ENCODE results near the gene CUEDC1.

The CUEDC1 gene

GRCh38 chr17:57892820-57893595 lies 62.2 kb downstream of the CUEDC1 start:
- no peak for DNase-seq

DNA sequence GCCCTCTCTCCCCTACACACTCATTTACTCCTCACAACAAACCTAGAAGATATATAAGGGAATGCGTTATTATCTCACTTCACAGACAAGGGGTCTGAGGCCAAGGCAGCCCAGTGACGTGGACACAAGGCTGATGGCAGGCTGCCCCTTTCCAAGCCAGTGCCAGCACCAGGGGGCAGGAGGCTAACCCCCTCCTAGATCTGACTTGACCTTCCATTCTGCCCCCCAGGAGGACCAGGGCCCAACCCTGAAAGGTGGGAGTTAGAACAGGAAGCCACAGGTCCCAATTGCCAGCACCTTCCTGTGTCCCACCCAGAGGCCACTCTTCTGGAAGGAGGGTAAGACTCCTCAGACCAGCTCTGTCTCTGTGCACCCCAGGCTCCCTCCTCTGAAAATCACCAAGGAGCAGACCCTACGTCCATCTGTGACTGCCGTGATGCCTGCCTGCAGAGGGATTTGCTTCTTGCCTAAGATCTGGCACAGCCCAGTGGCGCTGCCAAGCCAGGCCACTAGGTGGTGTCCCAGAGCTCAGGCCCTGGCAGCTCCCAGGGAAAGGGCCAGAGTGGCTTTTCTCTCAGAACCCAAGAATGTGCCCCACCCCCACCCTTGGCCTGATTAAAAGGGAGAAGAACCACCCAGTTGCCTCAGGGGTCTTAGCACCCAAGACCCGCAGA lies 62.9 kb downstream of the CUEDC1 start:
- no peak for DNase-seq

GRCh38 chr17:57890857-57891232 lies 64.4 kb downstream of the CUEDC1 start:
- no peak for DNase-seq

DNA sequence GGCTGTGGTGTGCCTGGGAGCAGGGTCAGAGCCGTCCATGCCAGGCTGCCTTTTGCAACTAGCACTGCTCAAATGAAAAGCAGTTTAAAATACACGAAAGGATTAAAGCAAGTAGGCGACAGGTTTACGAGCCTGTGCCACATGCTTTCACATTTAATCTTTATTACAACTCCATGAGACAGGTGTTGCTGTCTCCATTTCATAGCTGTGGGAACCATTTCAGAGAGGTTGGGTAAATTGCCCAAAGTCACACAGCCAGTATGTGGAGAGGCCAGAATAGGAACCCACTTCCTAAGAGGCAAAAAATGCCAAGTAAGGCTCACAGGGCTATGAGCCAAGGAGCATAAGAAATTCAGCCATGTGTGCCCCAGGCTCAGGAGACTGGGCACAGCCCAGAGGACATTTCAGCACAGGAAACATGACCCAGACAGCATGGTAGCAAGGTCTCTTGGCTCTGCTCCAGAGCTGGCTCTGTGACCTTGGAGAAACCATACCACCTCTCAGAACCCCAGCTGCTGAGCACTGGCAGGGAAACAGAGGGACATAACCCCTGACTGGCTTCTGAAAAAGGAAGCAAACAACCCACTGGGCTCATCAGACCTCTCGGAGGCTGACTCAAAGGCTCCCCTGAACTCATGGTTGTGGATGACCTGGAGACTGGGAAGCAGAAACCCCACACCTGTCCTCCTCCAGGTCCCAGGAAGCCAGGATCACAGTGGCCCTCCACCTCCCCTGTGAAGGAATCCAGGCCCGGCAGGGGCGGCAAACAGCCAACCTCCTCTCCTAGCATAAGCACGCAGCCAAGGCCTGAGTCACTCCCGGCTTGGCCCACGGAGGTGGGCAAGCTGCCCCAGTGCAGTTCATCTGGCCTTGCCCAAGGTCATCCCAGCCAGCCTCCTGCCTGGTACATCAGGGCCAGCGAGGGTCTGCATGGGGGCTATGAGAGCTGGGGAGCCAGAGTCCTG lies 65.0 kb downstream of the CUEDC1 start:
- DNase-seq, result peak; percentile 48

DNA sequence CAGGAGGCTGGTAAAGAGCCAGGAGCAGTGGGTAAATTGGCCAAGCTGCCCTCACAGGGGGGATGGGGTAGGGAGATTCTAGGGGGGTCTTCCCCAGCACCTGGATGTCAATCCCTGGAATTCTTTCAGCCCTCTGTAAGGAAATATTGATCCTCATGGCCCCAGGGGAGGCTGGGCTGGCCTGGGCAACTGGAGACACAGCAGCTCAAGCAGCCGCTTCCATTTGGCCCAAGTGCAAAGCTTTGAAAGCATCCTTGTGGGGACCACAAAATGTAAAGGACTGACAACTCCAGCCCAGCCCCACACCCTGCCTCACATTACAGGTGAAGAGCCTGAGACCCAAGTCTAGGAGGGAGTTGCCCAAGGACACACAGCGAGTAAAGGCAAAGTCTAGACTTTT lies 66.0 kb downstream of the CUEDC1 start:
- no peak for DNase-seq

GRCh38 chr17:57888311-57889216 lies 66.6 kb downstream of the CUEDC1 start:
- DNase-seq, result no peak

- DNase-seq, result no peak
These were observed 68.1 kb downstream of the CUEDC1 start for GRCh38 chr17:57887161-57887560.

DNA sequence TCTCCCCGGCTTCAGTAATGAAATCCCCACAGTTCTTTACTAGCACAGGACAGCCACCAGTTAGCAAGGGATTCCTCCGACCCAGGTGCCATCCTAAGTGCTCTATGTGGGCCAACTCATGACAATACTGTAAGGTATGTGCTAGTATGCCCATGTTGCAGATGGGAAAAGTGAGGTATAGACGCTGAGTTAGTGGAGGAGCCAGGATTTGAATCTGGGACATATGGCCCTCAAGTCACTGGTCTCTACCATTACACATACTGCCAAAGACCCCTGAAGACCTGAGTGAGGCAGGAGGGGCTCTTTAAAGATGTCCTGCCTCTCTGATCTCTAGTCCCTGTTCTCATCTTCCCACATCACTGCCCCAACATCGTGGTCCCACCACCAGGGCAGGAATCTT lies 69.2 kb downstream of the CUEDC1 start:
- no peak for DNase-seq

GRCh38 chr17:57885148-57885915 lies 69.9 kb downstream of the CUEDC1 start:
- DNase-seq, result no peak

DNA sequence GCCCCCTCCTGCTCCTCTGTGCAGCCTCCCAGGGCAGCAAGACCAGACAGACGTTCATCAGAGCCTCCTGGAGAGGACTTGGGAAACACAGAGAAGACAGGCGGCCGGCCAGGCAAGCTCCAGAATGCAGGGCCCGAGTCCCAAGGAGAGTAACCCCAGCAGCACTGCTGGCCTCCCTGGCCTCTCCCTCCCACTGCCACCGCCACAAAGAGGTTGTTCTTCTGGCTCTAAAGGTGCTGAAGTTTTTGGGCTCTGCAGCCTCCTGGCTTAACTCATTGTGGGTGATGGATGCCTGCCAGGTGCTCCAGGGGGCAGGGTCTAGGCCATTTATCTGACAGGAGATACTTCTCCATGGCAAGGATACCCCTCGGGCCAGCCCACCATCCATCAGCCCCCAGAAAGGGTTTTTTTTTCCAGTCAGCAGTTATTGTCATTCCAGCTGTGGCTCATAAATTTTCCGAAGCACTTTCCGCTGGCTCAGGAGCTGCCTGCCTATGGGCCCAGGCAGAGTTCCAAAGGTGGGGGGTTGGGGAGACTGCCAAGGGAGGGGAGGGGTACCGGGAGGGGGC lies 73.3 kb downstream of the CUEDC1 start:
- DNase-seq, result no peak

GRCh38 chr17:57881143-57881542 lies 74.1 kb downstream of the CUEDC1 start:
- no peak for DNase-seq

- no peak for DNase-seq
These were observed 75.1 kb downstream of the CUEDC1 start for GRCh38 chr17:57880086-57880456.

DNA sequence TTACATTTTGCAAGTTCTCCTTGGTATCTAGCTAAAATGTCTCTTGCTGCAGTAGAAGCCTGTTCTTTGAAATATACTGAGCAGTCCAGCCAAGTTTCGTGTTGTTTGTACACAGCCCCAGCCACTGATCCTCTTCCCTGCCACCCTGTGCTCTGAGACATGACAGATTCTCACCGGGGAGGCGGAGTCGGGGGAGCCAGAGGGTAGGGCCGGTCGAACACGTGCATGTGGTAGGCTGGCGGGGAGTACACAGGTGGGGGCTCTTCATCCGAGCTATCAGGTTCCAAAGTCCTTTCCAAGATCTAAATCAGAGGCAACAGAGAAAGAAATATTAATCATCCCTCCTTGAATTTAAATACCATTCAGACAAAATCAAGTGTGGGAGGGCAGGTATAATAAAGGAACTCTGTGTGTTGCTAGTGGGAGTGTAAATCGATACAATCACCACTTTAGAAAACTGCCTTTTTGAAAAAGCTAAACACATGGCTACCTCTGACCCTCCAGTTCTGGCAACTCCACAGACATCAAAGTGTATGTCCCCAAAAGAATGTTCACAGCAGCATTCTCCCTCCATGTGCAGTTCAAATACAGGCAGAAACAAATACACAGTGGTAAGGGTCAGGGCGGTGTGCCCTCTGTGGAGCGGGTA lies 75.7 kb downstream of the CUEDC1 start:
- no peak for DNase-seq

- no peak for DNase-seq
These were observed 77.3 kb downstream of the CUEDC1 start for GRCh38 chr17:57877803-57878377.

DNA sequence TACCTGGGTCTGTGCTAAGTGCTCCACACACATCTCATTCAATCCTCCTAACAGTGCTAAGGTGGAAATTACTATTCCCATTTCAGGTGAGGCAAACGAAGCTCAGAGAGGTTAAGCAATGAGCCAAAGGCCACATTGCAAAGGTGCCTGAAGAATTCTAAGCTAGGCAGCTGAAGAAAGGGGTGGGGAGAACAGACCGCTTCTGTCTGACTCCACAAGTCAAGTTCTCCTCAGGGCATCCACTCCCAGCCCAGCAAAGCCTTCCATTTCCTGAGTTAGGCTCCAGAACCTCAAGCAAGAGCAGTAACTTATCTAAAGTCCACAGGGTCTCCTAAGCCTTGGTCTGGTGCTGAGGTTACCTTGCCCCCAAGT lies 78.4 kb downstream of the CUEDC1 start:
- DNase-seq, result no peak

DNA sequence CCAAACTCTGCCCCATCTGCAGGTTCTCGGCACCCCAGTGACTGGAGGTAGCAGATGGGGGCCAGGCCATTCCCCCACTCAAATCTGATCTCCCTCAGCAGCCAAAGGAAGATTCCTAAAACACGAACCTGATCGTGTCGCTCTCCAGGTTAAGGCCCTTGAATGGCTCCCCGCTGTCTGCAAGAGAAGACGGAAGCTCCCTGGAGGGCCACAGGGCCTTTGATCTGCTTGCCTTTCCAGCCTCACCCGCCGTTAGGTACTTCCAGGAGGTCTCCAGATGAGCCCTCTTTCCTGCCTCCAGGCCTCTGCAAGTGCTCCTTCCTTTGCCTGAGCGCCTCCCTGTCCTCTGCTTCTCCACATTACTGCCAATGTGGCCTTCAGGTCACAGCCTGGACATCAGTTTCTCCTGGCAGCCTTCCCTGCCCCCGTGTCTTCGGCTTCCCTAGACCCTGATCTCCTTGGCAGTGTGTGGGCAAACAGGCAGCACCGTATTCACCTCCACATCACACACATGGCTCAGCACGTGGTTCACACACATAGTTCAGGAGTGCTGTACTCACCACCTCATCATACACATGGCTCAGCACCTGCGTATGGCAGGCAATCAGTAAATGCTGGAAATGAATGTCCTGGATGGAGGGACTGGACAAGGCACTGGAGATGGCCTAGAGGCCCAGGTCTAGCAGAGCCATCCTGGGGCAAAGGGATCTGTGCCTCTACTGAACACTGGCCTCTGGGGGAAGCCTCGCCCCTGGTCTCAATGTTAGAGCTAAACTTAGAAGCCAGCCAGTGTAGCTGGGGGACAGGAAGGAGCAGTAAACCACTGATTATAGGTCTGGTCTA lies 79.0 kb downstream of the CUEDC1 start:
- no peak for DNase-seq

DNA sequence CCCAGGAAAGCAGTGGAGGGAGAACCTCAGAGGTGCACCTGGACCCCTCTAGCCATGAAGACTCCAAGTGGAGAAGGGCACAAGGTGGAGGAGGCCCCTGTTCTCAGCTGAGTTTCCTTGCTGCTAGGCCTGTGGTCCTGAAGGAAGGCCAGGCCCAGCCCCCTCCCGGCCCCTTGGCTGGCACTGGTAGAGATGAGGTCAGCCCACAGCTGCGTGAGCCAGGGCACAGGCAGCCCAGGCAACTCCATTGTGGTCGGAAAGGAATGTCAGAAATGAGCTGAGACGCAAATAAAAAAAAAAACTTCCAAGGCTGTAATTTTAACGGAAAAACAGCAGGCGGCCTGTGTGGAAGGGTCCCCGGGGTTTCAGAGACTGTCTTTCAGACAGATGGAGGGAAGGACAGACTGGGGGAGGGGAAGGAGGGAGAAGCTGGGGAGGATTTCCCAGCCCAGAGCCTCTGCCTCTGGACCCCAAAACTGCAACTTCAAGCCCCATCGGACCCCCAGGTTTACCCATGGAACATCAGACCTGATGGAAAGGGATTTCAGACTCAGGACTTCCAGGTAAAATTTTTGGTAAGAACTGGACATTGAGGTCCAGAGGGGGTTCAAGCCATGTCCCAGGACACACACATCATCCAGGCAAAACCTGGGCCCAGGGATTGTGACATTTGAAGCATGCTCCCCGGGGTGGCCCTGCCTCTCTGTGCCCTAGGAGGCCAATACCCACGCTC lies 79.8 kb downstream of the CUEDC1 start:
- peak; percentile 75 for DNase-seq

DNA sequence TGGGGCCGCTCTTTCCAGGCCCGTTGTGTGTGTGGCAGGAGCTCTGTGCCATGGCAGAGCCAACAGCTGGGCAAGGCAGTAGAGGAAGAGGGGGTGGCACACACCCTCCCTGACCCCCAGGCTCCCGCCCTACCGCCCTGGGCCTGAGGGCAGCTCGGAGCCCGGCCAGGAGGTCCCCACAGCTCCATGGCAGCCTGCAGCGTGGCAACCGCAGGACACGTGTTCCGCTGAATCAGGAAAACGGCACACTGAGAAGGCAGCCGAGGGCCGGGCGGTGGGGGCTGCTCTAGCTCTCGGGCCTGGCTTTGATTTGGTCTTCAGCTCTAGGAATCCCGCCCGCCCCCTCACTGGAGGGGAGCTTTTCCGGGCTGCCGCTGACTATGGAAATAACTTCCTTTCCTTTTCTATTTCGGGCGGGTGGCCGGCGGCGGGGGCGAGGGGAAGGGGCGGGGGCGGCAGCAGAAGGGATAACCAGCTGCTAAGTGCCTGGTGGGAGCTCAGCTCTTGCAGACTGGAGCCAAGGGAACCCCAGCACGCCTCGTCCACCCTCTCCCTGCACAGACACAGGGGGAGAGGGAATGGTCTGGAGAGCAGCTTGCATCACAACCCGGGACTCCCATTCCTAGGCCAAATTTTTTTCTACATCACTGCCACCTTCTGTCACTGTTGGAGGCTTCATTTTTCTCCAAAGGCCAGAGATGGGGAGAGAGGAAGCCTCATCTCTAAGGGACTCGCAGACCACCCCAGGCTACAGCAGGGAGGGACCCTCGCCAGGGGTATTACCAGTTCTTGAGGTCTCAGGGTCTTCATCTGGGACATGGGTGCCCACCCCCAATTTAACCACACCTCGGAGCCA lies 80.5 kb downstream of the CUEDC1 start:
- peak; percentile 94 for DNase-seq
